MCF 10A (cell line): ENCODE results near the gene CCNB1IP1. TPM values are rescaled to one million over a fixed set of nuclear protein-coding genes. Genes with fewer than 3 reads are reported as not detected.
A peak's percentile ranks its signal among the peaks of the same experiment; 100 is the strongest.

Experiments used
- BruUV-seq: library from RNA; stranded (reverse); fragments of 400-500 nt; replicated peaks from 2 replicates; lab custom pipeline; 2021; lab: Mats Ljungman, UMichigan
- CTCF ChIA-PET: fragments of 300-600 bp; sonication (Branson Sonifier 250); formaldehyde crosslinking; extraction: SDS; loops from one replicate; lab custom pipeline; 2021; ENCODE audit warnings: antibody characterized with exemption, inconsistent platforms; lab: Yijun Ruan, JAX
- POLR2A ChIA-PET: fragments of 300-600, 350-650 bp; sonication (Branson Sonifier 250); formaldehyde crosslinking; extraction: SDS; loops from one replicate; lab custom pipeline; 2020; ENCODE audit warnings: antibody characterized with exemption, inconsistent platforms; lab: Yijun Ruan, JAX
- DNase-seq: peaks from one replicate; pipeline ENCODE4 v3.0.0-alpha.2; 2018; ENCODE audit not compliant: unreplicated experiment
- H3K27ac Mint-ChIP-seq: one replicate; pipeline ENCODE4 v1.8.0; 2022; ENCODE audit warnings: mild to moderate bottlenecking, low read depth, mixed read lengths; ENCODE audit not compliant: unreplicated experiment
- H3K27me3 Mint-ChIP-seq: one replicate; pipeline ENCODE4 v1.8.0; 2022; ENCODE audit warnings: mixed read lengths; ENCODE audit not compliant: insufficient read depth, unreplicated experiment
- H3K36me3 Mint-ChIP-seq: one replicate; pipeline ENCODE4 v1.8.0; 2022; ENCODE audit warnings: mild to moderate bottlenecking, moderate library complexity, mixed read lengths; ENCODE audit not compliant: insufficient read depth, unreplicated experiment
- H3K4me1 Mint-ChIP-seq: one replicate; pipeline ENCODE4 v1.8.0; 2022; ENCODE audit warnings: mixed read lengths; ENCODE audit not compliant: insufficient read depth, unreplicated experiment
- H3K4me3 Mint-ChIP-seq: one replicate; pipeline ENCODE4 v1.8.0; 2022; ENCODE audit warnings: mild to moderate bottlenecking, moderate library complexity, mixed read lengths; ENCODE audit not compliant: unreplicated experiment
- H3K9me3 Mint-ChIP-seq: one replicate; pipeline ENCODE4 v1.8.0; 2022; ENCODE audit warnings: mixed read lengths; ENCODE audit not compliant: unreplicated experiment
- intact Hi-C: fragments of 100-400 bp; cut with micrococcal nuclease; formaldehyde crosslinking; loops from 2 replicates; pipeline ENCODE4 v1.14.1; 2022
- total RNA-seq: library from RNA; stranded (reverse); gene quantifications from 2 replicates; pipeline ENCODE4 v1.2.3, GENCODE V29; 2022
- TF ChIP-seq, protein P1 (sequence below): fragments of 200-600 bp; IDR thresholded peaks from one replicate; pipeline ENCODE4 v1.8.0; 2022; ENCODE audit warnings: antibody characterized with exemption, mild to moderate bottlenecking; ENCODE audit not compliant: unreplicated experiment

Gene CCNB1IP1
- total RNA-seq, 1 experiment from 2014 or later: 108 TPM

DNA sequence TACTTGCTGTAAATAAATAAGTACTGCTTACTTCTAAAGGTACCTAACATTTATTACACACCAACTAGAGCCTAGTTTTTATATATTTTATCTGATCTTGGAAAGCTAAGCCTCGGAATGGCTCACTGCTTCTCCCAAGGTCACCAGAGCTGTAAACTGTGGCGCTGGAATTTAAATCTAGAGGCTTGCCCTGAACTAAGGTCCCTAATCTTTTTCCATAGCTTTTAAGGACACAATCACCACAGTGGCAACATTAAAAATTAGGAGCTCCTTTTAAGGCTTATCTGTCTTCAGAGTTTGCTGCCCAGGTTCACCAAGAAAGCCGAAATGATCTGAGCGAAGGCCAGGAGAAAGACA, 670 bp downstream of the CCNB1IP1 start:
- Mint-ChIP-seq H3K4me1 (peaks cover 30% of the 10 kb centered on the region), H3K27ac (peak overlapping the region; percentile 94), H3K27me3 (no peaks in the 10 kb centered on the region), H3K36me3 (peaks cover 13% of the 10 kb centered on the region), H3K4me3 (peak overlapping the region; percentile 93), H3K9me3 (no peaks in the 10 kb centered on the region)
- POLR2A ChIA-PET: interaction anchor here (0.6 to 9.8 kb wide), 15 partner anchors 10 to 350 kb away, joined by 3 to 205 read pairs (median 4); partner anchors contain the start of genes APEX1, OSGEP, PARP2 and PIP4P1
- TF ChIP-seq, protein P1, sequence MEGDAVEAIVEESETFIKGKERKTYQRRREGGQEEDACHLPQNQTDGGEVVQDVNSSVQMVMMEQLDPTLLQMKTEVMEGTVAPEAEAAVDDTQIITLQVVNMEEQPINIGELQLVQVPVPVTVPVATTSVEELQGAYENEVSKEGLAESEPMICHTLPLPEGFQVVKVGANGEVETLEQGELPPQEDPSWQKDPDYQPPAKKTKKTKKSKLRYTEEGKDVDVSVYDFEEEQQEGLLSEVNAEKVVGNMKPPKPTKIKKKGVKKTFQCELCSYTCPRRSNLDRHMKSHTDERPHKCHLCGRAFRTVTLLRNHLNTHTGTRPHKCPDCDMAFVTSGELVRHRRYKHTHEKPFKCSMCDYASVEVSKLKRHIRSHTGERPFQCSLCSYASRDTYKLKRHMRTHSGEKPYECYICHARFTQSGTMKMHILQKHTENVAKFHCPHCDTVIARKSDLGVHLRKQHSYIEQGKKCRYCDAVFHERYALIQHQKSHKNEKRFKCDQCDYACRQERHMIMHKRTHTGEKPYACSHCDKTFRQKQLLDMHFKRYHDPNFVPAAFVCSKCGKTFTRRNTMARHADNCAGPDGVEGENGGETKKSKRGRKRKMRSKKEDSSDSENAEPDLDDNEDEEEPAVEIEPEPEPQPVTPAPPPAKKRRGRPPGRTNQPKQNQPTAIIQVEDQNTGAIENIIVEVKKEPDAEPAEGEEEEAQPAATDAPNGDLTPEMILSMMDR: no peak
- intact Hi-C loops: loop anchor here (2.0 kb wide), 1 partner anchor 128 kb away; the partner anchor contains the start of gene PIP4P1
- no peak for DNase-seq
- BruUV-seq: no TSS peak
- CTCF ChIA-PET: interaction anchor here (0.5 to 9.9 kb wide), 8 partner anchors 10 to 1227 kb away, joined by 3 to 152 read pairs (median 4); partner anchors contain the start of genes PARP2 and PNP

DNA sequence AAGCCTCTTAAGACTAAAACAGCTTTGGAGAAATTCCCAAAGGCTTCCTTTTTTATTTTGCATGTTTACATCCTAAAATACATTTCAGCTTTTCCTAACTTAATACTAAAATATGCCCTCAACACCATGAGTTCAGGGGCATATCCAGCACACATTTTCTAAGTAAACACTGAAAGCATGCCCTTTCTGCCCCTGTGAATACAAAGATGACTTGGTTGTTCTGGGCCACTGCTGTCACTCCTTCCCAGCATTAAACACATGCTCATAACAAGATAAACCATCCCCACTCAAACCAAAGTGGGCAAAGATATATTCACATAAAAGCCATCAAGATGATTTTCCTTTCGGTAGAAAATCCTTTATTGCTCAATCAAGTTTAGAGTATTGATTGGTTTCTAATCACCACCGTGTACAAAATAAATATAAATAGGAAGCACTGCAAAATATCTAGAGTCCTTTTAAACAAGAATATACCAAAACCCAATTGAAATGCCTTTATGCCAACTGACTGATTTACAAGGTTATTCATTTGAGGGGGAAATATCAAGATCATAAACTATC, 1.9 kb downstream of the CCNB1IP1 start:
- Mint-ChIP-seq H3K36me3 (peaks cover 25% of the 10 kb centered on the region), H3K4me3 (peak overlapping the region; percentile 93), H3K27ac (peak overlapping the region; percentile 69), H3K9me3 (no peaks in the 10 kb centered on the region), H3K27me3 (no peaks in the 10 kb centered on the region), H3K4me1 (peaks cover 31% of the 10 kb centered on the region)
- ChIA-PET CTCF (interaction anchor here (1.9 to 9.9 kb wide), 2 partner anchors 20 to 276 kb away, joined by 10 to 152 read pairs; no protein-coding TSS in a partner anchor), POLR2A (interaction anchor here (0.7 to 9.8 kb wide), 6 partner anchors 11 to 915 kb away, joined by 3 to 205 read pairs (median 18); partner anchors contain the start of genes APEX1, OSGEP, PARP2 and PIP4P1)
- TF ChIP-seq, protein P1: no peak
- BruUV-seq: no TSS peak
- no peak for DNase-seq
- intact Hi-C loops: no loop called here

DNA sequence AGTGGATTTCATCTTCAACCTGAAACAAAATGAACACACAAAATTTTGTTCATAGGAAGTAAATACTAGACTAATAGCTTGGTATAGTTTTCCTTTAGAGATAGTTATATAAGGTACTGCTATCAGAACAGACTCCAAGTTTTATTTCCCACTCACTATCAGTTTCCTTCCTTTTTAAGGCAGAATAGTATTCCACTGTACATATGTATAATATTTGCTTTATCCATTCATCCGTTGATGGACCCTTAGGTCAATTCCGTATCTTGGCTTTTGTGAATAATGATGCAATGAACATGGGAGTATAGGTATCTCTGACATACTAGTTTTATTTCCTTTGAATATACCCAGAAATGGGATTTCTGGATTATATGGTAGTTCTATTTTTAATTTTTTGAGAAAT, 3.7 kb downstream of the CCNB1IP1 start:
- no peaks in the 10 kb centered on the region for H3K9me3 Mint-ChIP-seq
- H3K27ac Mint-ChIP-seq: no peak overlapping the region
- H3K27me3 Mint-ChIP-seq: no peaks in the 10 kb centered on the region
- H3K36me3 Mint-ChIP-seq: peaks cover 43% of the 10 kb centered on the region
- TF ChIP-seq, protein P1: no peak
- POLR2A ChIA-PET: interaction anchor here (0.7 to 9.8 kb wide), 5 partner anchors 13 to 1056 kb away, joined by 3 to 205 read pairs (median 9); partner anchors contain the start of genes APEX1, OSGEP, PARP2 and RNASE4
- CTCF ChIA-PET: interaction anchor here (0.5 to 9.9 kb wide), 13 partner anchors 12 to 644 kb away, joined by 3 to 152 read pairs (median 7); partner anchors contain the start of gene TTC5
- no peak for DNase-seq
- H3K4me1 Mint-ChIP-seq: peaks cover 31% of the 10 kb centered on the region
- intact Hi-C loops: loop anchor here (10.0 kb wide), 1 partner anchor 645 kb away; no protein-coding TSS in a partner anchor
- no TSS peak for BruUV-seq
- no peak overlapping the region for H3K4me3 Mint-ChIP-seq

DNA sequence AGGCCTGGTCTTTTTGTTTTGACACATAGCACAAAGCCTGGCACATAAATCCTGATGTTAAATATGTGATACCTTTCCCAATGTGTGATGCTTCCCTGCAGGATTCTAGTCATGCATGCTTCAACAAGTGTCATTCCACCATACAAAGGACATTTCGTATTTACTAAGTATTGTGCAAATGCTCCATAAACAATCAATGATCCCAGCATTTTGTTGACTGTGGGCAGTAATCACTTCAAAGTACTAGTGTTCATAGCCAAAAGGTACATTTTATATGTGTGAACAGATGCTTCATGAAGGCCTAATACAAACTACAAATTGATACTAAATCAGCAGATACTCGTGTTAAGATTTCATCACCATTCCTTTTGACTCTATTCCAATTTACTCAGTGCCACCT, 4.4 kb downstream of the CCNB1IP1 start:
- no TSS peak for BruUV-seq
- intact Hi-C loops: loop anchor here (10.0 kb wide), 1 partner anchor 646 kb away; no protein-coding TSS in a partner anchor
- ChIA-PET POLR2A (interaction anchor here (0.6 to 9.8 kb wide), 11 partner anchors 14 to 1057 kb away, joined by 3 to 205 read pairs (median 7); partner anchors contain the start of genes APEX1, OSGEP, PARP2 and PNP), CTCF (interaction anchor here (0.5 to 9.9 kb wide), 26 partner anchors 11 to 1891 kb away, joined by 3 to 152 read pairs (median 8); partner anchors contain the start of genes PARP2, PNP, RNASE4 and TEP1)
- H3K27ac Mint-ChIP-seq: no peak overlapping the region
- peaks cover 31% of the 10 kb centered on the region for H3K4me1 Mint-ChIP-seq
- no peaks in the 10 kb centered on the region for H3K27me3 Mint-ChIP-seq
- H3K36me3 Mint-ChIP-seq: peaks cover 50% of the 10 kb centered on the region
- DNase-seq: no peak
- H3K4me3 Mint-ChIP-seq: no peak overlapping the region
- no peaks in the 10 kb centered on the region for H3K9me3 Mint-ChIP-seq
- TF ChIP-seq, protein P1: no peak
